HCT116 (cell line): ENCODE measurements around the gene LRRN1. TPM values are rescaled to one million over a fixed set of nuclear protein-coding genes. Genes with fewer than 3 reads are reported as not detected.
"Not testable (repeated sequence)": the region's sequence is repeated elsewhere in the genome, so short reads cannot be mapped to it uniquely, and the experiment has no call there.

ENCODE experiments used
- ATAC-seq: fragments of 200-7000 bp; cut with Tn5 transposase; 2 replicates; pipeline ENCODE4 v1.9.1; 2020; ENCODE audit warnings: mild to moderate bottlenecking, moderate library complexity
- BruUV-seq: library from RNA; stranded (reverse); fragments of 400-500 nt; replicated peaks from 2 replicates; lab custom pipeline; 2021; lab: Mats Ljungman, UMichigan
- CTCF ChIA-PET: fragments of 300-600 bp; sonication (Branson Sonifier 250); formaldehyde crosslinking; loops from one replicate; lab custom pipeline; 2021; ENCODE audit warnings: antibody characterized with exemption; lab: Charles Lee
- POLR2A ChIA-PET: fragments of 300-600, 350-600 bp; sonication (Branson Sonifier 250); formaldehyde crosslinking; loops from one replicate; lab custom pipeline; 2021; ENCODE audit warnings: antibody characterized with exemption; lab: Charles Lee
- RAD21 ChIA-PET, 2 experiments: fragments of 300-600 bp; sonication (Branson Sonifier 250); formaldehyde crosslinking; loops; one replicate each; lab custom pipeline; 2023; ENCODE audit warnings: low total read pairs in 2 of 2; ENCODE audit not compliant: uncharacterized antibody in 2 of 2, unreplicated experiment in 2 of 2, low non-redundant PET in 1 of 2; lab: Charles Lee
- DNase-seq: peaks from one replicate; pipeline ENCODE4 v3.0.0-alpha.2; 2010; ENCODE audit warnings: low read depth, low spot score
- H2AFZ ChIP-seq: fragments of 200-600 bp; shearing (Covaris generic), sonication (generic); 2 replicates; pipeline ENCODE4 v1.6.1; 2017; ENCODE audit warnings: low read depth, mixed run types, mixed read lengths, antibody characterized with exemption, low read length; ENCODE audit not compliant: poor library complexity, severe bottlenecking
- H3K27ac ChIP-seq: 2 replicates; pipeline ENCODE4 v1.5.1; 2012; ENCODE audit warnings: low read depth, low read length
- H3K27me3 ChIP-seq: fragments of 200-600 bp; sonication (generic); 2 replicates; pipeline ENCODE4 v1.6.1; 2016; ENCODE audit warnings: mixed run types, low read length, mixed read lengths; ENCODE audit not compliant: insufficient read depth
- H3K36me3 ChIP-seq, 2 experiments: fragments of 200-500 bp in 1 of 2; fragments of 200-600 bp in 1 of 2; sonication (Bioruptor generic) in 1 of 2; sonication (generic) in 1 of 2; 2 replicates each; pipeline versions ENCODE4 v1.5.1 to v1.6.1; 2014 to 2016; ENCODE audit warnings: low read length in 2 of 2, inconsistent platforms in 1 of 2, mixed read lengths in 1 of 2, mixed run types in 1 of 2; ENCODE audit not compliant: insufficient read depth in 2 of 2, control insufficient read depth in 1 of 2
- H3K4me1 ChIP-seq, 2 experiments: fragments of 200-600 bp in 1 of 2; sonication (generic) in 1 of 2; 2 replicates each; pipeline versions ENCODE4 v1.5.1 to v1.6.1; 2012 to 2017; ENCODE audit warnings: low read length in 2 of 2, inconsistent platforms in 1 of 2, mild to moderate bottlenecking in 1 of 2, mixed read lengths in 1 of 2, mixed run types in 1 of 2, moderate library complexity in 1 of 2; ENCODE audit not compliant: insufficient read depth in 2 of 2, control insufficient read depth in 1 of 2
- H3K4me2 ChIP-seq: fragments of 200-600 bp; sonication (generic); 2 replicates; pipeline ENCODE4 v1.6.1; 2017; ENCODE audit warnings: mixed run types, low read length, mixed read lengths
- H3K4me3 ChIP-seq, 2 experiments: fragments of 200-600 bp in 1 of 2; sonication (generic) in 1 of 2; replicated peaks in 1 of 2; 2 replicates each; pipeline ENCODE4 v1.5.1; 2011 to 2016; ENCODE audit warnings: low read length in 2 of 2, control low read depth in 1 of 2, low read depth in 1 of 2, mild to moderate bottlenecking in 1 of 2, mixed read lengths in 1 of 2, mixed run types in 1 of 2
- H3K79me2 ChIP-seq: fragments of 200-600 bp; sonication (generic); 2 replicates; pipeline ENCODE4 v1.6.1; 2017; ENCODE audit warnings: mild to moderate bottlenecking, mixed run types, low read length, moderate library complexity, mixed read lengths; ENCODE audit not compliant: insufficient read depth
- H3K9ac ChIP-seq: fragments of 200-600 bp; sonication (generic); 2 replicates; pipeline ENCODE4 v1.6.1; 2016; ENCODE audit warnings: low read length, mixed read lengths
- H3K9me2 ChIP-seq: fragments of 200-600 bp; sonication (generic), shearing (Covaris generic); 2 replicates; pipeline ENCODE4 v1.6.1; 2017; ENCODE audit warnings: mixed run types, mild to moderate bottlenecking, moderate library complexity; ENCODE audit not compliant: insufficient read depth
- H3K9me3 ChIP-seq, 2 experiments: fragments of 200-500 bp in 1 of 2; fragments of 200-600 bp in 1 of 2; sonication (Bioruptor generic) in 1 of 2; sonication (generic) in 1 of 2; 2 replicates each; pipeline ENCODE4 v1.6.1; 2014 to 2017; ENCODE audit warnings: low read length in 2 of 2, mixed read lengths in 2 of 2, inconsistent platforms in 1 of 2, low read depth in 1 of 2, mild to moderate bottlenecking in 1 of 2, mixed run types in 1 of 2, moderate library complexity in 1 of 2; ENCODE audit not compliant: control insufficient read depth in 1 of 2, insufficient read depth in 1 of 2
- H4K20me1 ChIP-seq: fragments of 200-600 bp; sonication (generic), shearing (Covaris generic); 2 replicates; pipeline ENCODE4 v1.6.1; 2017; ENCODE audit warnings: mixed run types, mild to moderate bottlenecking, moderate library complexity; ENCODE audit not compliant: insufficient read depth
- CBX3 ChIP-seq: IDR thresholded peaks from 2 replicates; pipeline ENCODE4 v1.6.1; 2012; ENCODE audit warnings: low read depth
- CEBPB ChIP-seq: IDR thresholded peaks from 2 replicates; pipeline ENCODE4 v1.6.1; 2012; ENCODE audit warnings: low read depth
- ELF1 ChIP-seq: IDR thresholded peaks from 2 replicates; pipeline ENCODE4 v1.6.1; 2012; ENCODE audit warnings: low read depth, borderline replicate concordance
- EZH2 ChIP-seq: fragments of 200-600 bp; sonication (generic); IDR thresholded peaks from 2 replicates; pipeline ENCODE4 v1.6.1; 2017; ENCODE audit warnings: antibody characterized with exemption, mixed run types
- SP1 ChIP-seq: IDR thresholded peaks from 2 replicates; pipeline ENCODE4 v1.6.1; 2012; ENCODE audit warnings: low read depth
- TCF7L2 ChIP-seq: IDR thresholded peaks from 2 replicates; pipeline ENCODE4 v1.7.0; 2011; ENCODE audit warnings: borderline replicate concordance, inconsistent platforms; ENCODE audit not compliant: insufficient read depth, insufficient read length; ENCODE audit errors: extremely low read depth
- ZFX ChIP-seq: fragments of 450-650 bp; IDR thresholded peaks from 2 replicates; pipeline ENCODE4 v1.6.1; 2017
- intact Hi-C: fragments of 100-400 bp; cut with micrococcal nuclease; formaldehyde crosslinking; loops from 2 replicates; pipeline ENCODE4 v1.10.0; 2022
- total RNA-seq: library from RNA; stranded (reverse); gene quantifications from one replicate; pipeline ENCODE4 v1.2.1, GENCODE V29; 2021; ENCODE audit not compliant: unreplicated experiment
- TF ChIP-seq, protein P1 (sequence below): IDR thresholded peaks from 2 replicates; pipeline ENCODE4 v1.6.1; 2012; ENCODE audit warnings: low read depth
- TF ChIP-seq, protein P2 (sequence below): IDR thresholded peaks from 2 replicates; pipeline ENCODE4 v1.6.1; 2012
- TF ChIP-seq, protein P3 (sequence below): IDR thresholded peaks from 2 replicates; pipeline ENCODE4 v1.6.1; 2011; ENCODE audit warnings: mild to moderate bottlenecking, low read length, moderate library complexity; ENCODE audit not compliant: insufficient replicate concordance; ENCODE audit errors: extremely low read depth

The LRRN1 gene
- total RNA-seq, 1 experiment from 2014 or later = 0.10 TPM

DNA sequence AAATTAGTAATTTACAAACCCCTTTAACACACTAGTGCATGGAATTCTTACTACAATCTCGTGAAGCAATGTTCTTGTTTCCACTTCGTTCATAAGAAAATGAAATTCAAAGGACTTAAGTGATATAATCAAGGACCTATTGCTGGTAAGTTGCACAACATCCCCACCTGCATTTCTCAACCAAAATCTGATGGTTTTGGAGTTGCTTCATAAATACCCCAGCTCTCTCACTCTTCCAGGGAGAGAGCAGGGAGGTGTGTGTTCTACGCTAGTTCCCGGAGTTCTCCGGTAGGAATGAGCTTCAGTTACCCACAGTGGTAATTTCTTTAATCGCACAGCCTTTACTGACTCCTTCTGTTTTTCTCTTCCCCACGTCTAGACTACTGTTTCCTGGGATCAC lies 81.8 kb downstream of the LRRN1 start:
- ChIA-PET RAD21 (no interaction called here), POLR2A (no interaction called here), CTCF (no interaction called here)
- Histone ChIP-seq H3K27me3 (no peaks in the 10 kb centered on the region), H3K79me2 (no peaks in the 10 kb centered on the region), H3K4me1 (no peaks in the 10 kb centered on the region), H3K9me2 (no peaks in the 10 kb centered on the region), H3K4me2 (no peak overlapping the region), H3K36me3 (no peaks in the 10 kb centered on the region), H3K9ac (no peak overlapping the region), H2AFZ (no peak overlapping the region), H4K20me1 (no peaks in the 10 kb centered on the region), H3K9me3 (peaks cover 0 to 17% of the 10 kb centered on the region in 2 experiments; a peak in 2 of 4 replicates), H3K27ac (no peak overlapping the region), H3K4me3 (no peak overlapping the region)
- intact Hi-C loops = no loop called here
- TF ChIP-seq, protein P1, sequence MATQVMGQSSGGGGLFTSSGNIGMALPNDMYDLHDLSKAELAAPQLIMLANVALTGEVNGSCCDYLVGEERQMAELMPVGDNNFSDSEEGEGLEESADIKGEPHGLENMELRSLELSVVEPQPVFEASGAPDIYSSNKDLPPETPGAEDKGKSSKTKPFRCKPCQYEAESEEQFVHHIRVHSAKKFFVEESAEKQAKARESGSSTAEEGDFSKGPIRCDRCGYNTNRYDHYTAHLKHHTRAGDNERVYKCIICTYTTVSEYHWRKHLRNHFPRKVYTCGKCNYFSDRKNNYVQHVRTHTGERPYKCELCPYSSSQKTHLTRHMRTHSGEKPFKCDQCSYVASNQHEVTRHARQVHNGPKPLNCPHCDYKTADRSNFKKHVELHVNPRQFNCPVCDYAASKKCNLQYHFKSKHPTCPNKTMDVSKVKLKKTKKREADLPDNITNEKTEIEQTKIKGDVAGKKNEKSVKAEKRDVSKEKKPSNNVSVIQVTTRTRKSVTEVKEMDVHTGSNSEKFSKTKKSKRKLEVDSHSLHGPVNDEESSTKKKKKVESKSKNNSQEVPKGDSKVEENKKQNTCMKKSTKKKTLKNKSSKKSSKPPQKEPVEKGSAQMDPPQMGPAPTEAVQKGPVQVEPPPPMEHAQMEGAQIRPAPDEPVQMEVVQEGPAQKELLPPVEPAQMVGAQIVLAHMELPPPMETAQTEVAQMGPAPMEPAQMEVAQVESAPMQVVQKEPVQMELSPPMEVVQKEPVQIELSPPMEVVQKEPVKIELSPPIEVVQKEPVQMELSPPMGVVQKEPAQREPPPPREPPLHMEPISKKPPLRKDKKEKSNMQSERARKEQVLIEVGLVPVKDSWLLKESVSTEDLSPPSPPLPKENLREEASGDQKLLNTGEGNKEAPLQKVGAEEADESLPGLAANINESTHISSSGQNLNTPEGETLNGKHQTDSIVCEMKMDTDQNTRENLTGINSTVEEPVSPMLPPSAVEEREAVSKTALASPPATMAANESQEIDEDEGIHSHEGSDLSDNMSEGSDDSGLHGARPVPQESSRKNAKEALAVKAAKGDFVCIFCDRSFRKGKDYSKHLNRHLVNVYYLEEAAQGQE = no peak
- TF ChIP-seq, protein P2, sequence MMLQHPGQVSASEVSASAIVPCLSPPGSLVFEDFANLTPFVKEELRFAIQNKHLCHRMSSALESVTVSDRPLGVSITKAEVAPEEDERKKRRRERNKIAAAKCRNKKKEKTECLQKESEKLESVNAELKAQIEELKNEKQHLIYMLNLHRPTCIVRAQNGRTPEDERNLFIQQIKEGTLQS = no peak
- TF ChIP-seq ELF1 (no peak), ZFX (no peak), EZH2 (no peak), CBX3 (no peak), SP1 (no peak), CEBPB (no peak), TCF7L2 (no peak)
- TF ChIP-seq, protein P3, sequence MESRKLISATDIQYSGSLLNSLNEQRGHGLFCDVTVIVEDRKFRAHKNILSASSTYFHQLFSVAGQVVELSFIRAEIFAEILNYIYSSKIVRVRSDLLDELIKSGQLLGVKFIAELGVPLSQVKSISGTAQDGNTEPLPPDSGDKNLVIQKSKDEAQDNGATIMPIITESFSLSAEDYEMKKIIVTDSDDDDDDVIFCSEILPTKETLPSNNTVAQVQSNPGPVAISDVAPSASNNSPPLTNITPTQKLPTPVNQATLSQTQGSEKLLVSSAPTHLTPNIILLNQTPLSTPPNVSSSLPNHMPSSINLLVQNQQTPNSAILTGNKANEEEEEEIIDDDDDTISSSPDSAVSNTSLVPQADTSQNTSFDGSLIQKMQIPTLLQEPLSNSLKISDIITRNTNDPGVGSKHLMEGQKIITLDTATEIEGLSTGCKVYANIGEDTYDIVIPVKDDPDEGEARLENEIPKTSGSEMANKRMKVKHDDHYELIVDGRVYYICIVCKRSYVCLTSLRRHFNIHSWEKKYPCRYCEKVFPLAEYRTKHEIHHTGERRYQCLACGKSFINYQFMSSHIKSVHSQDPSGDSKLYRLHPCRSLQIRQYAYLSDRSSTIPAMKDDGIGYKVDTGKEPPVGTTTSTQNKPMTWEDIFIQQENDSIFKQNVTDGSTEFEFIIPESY = no peak
- BruUV-seq = no TSS peak
- no peak for ATAC-seq
- no peak for DNase-seq

DNA sequence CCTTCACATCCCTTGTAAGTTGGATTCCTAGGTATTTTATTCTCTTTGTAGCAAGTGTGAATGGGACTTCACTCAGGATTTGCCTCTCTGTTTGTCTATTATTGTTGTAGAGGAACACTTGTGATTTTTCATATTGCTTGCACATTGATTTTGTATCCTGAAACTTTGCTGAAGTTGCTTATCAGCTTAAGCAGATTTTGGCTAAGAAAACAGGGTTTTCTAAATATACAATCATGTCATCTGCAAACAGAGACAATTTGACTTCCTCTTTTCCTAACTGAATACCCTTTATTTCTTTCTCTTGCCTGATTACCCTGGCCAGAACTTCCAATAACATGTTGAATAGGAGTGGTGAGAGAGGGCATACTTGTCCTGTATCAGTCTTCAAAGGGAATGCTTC lies 88.1 kb downstream of the LRRN1 start:
- H3K36me3 ChIP-seq = not testable (repeated sequence)

More for the DNA sequence above, 88.1 kb downstream of the LRRN1 start:
- H3K27me3 ChIP-seq, POLR2A ChIA-PET, H3K9ac ChIP-seq, RAD21 ChIA-PET, H3K4me3 ChIP-seq, H3K79me2 ChIP-seq, H2AFZ ChIP-seq, H3K4me1 ChIP-seq, H4K20me1 ChIP-seq, BruUV-seq, CTCF ChIA-PET, H3K9me3 ChIP-seq, intact Hi-C loops, ATAC-seq, H3K4me2 ChIP-seq, DNase-seq, H3K9me2 ChIP-seq, H3K27ac ChIP-seq: not testable (repeated sequence)
